ACC112 (cell line): ENCODE measurements around the gene FAM47B.

ENCODE experiments used
- H2AFZ ChIP-seq: fragments of 200-600 bp; sonication (generic); one replicate; pipeline ENCODE4 v1.6.0; 2017; ENCODE audit warnings: antibody characterized with exemption, low read length; ENCODE audit not compliant: unreplicated experiment
- H3K27ac ChIP-seq: fragments of 200-600 bp; sonication (generic); 2 replicates; pipeline ENCODE4 v1.5.1; 2014; ENCODE audit warnings: low read depth, mild to moderate bottlenecking, antibody characterized with exemption, low read length, moderate library complexity
- H3K27me3 ChIP-seq: fragments of 200-600 bp; sonication (generic); 2 replicates; pipeline ENCODE4 v1.6.1; 2014; ENCODE audit warnings: mild to moderate bottlenecking, antibody characterized with exemption, low read length, moderate library complexity, mixed read lengths; ENCODE audit not compliant: insufficient read depth
- H3K36me3 ChIP-seq: fragments of 200-600 bp; sonication (generic); 2 replicates; pipeline ENCODE4 v1.6.1; 2016; ENCODE audit warnings: mild to moderate bottlenecking, antibody characterized with exemption, low read length, moderate library complexity, mixed read lengths; ENCODE audit not compliant: insufficient read depth
- H3K4me1 ChIP-seq: fragments of 200-600 bp; sonication (generic); one replicate; pipeline ENCODE4 v1.6.1; 2016; ENCODE audit warnings: low read length, mixed read lengths; ENCODE audit not compliant: insufficient read depth, unreplicated experiment, control insufficient read depth
- H3K4me3 ChIP-seq: fragments of 200-600 bp; sonication (generic); 2 replicates; pipeline ENCODE4 v1.5.1; 2014; ENCODE audit warnings: mild to moderate bottlenecking, low read depth, low read length
- H3K79me2 ChIP-seq: fragments of 200-600 bp; sonication (generic); one replicate; pipeline ENCODE4 v1.6.0; 2016; ENCODE audit warnings: low read length; ENCODE audit not compliant: control insufficient read depth, unreplicated experiment, insufficient read depth

The FAM47B gene

DNA sequence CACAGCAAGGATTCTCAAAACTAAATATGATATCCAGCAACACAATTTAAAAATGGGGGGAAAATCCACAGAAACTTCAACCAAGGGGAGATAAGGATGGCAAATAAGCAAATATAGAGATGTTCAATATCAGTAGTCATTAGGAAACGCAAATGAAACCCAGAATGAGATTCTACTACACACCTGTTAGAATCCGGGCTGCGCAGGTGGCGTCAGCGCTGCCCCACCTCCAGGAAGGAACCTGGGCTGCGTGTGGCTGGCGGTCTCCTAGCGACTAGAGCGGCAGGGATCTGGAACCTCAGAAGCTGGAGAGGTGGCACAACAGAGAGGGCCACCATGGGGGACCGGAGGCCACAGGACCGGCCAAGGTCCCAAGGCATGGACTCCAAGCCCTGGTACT lies at the start of gene FAM47B:
TSS of gene FAM47B (plus strand) at position 301 of the 400 bp plus-strand sequence. CDS start at position 337, 36 bp downstream.
- no peaks in the 10 kb centered on the region for H3K27me3 ChIP-seq
- no peaks in the 10 kb centered on the region for H3K36me3 ChIP-seq
- no peak within 1 kb of the TSS for H2AFZ ChIP-seq
- no peaks in the 10 kb centered on the region for H3K79me2 ChIP-seq
- H3K27ac ChIP-seq, result no peak within 1 kb of the TSS
- no peaks in the 10 kb centered on the region for H3K4me1 ChIP-seq
- no peak within 1 kb of the TSS for H3K4me3 ChIP-seq

DNA sequence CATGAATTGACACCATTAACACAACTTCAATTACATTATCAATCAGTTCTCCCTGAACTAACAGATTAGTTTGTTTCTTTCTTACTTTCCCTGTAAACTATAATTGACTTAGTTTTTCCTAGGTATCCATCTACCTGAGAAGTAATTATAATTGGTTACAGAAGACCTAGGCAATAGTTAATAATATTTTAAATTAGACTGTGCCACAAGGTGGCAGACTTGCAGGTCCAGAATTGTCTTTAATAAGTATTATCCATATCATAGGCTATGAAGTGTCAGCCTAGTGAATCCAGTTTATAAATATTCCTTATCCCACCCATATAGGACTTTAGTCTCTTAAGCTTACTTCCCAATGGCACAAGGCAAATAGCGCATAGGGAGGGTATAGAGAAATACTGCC lies 48.9 kb upstream of the FAM47B start:
- Histone ChIP-seq H3K4me1 (no peaks in the 10 kb centered on the region), H3K36me3 (no peaks in the 10 kb centered on the region), H3K4me3 (no peak overlapping the region), H2AFZ (peak overlapping the region; percentile 60), H3K27me3 (no peaks in the 10 kb centered on the region), H3K27ac (no peak overlapping the region), H3K79me2 (no peaks in the 10 kb centered on the region)

DNA sequence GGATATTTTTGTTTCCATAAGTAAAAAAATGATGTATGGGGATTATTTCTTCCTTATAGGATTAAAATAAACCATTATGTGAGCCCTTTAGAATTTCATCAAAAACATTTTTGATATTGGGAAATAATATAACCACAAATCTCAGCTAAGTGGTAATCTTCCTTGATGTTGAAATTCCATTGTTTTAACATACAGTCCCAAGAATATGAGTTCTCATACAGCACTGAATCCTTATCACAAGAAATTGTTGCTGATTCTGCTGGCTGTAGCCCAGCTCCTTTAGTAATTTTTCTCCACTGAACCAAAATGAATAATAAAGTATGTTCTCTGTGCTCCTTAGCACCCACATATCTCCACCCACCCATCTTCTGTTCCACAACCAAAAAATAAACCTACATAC lies 41.9 kb upstream of the FAM47B start:
- H3K4me1 ChIP-seq, result peaks cover 29% of the 10 kb centered on the region
- peak overlapping the region; percentile 43; the same call in 1 of the 2 replicates for H3K27ac ChIP-seq
- no peaks in the 10 kb centered on the region for H3K79me2 ChIP-seq
- no peaks in the 10 kb centered on the region for H3K27me3 ChIP-seq
- H3K36me3 ChIP-seq, result no peaks in the 10 kb centered on the region
- no peak overlapping the region for H3K4me3 ChIP-seq
- H2AFZ ChIP-seq, result no peak overlapping the region

DNA sequence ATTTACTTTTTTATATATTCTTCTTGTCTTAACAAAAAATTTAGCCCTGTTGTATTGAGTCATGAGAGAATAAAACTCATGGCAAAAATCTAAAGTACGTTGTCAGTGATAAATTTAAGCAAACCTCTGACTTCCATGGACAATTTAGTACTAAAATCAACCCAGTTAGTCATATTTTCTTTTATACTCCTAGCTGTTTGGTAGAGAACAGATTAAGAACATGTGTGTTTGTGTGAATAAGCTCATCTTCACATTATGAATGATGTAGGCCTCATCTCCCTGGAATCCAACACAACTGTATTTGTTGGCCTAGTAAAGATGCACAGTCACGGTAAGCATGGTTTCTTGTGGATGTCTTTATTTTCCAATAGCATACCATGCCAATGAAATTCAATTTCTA lies 40.8 kb upstream of the FAM47B start:
- Histone ChIP-seq H3K79me2 (no peaks in the 10 kb centered on the region), H3K27me3 (no peaks in the 10 kb centered on the region), H2AFZ (no peak overlapping the region), H3K27ac (peak overlapping the region; percentile 19; the same call in 1 of the 2 replicates), H3K4me1 (peaks cover 29% of the 10 kb centered on the region), H3K4me3 (no peak overlapping the region), H3K36me3 (no peaks in the 10 kb centered on the region)

DNA sequence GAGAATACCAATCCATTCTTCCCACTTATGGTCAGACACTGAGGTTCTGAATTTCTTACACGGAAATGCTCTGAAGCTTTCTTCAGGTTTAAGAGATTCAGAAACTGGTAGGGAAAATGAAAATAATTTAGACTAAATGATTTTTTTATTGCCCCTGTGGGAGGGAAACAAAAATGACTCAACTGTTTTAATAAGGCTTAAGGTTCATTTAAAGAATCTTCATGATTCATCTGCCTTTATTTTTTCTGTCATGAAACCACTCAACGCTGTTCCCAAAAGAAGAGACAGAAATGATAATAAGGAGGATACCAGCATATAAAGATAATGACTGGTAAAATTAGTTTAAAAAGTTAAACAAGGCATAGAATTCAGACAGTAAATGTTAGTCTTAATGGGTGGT lies 39.3 kb upstream of the FAM47B start:
- Histone ChIP-seq H3K4me3 (no peak overlapping the region), H3K4me1 (peaks cover 29% of the 10 kb centered on the region), H3K27me3 (no peaks in the 10 kb centered on the region), H3K27ac (no peak overlapping the region), H3K36me3 (no peaks in the 10 kb centered on the region), H2AFZ (no peak overlapping the region), H3K79me2 (no peaks in the 10 kb centered on the region)

DNA sequence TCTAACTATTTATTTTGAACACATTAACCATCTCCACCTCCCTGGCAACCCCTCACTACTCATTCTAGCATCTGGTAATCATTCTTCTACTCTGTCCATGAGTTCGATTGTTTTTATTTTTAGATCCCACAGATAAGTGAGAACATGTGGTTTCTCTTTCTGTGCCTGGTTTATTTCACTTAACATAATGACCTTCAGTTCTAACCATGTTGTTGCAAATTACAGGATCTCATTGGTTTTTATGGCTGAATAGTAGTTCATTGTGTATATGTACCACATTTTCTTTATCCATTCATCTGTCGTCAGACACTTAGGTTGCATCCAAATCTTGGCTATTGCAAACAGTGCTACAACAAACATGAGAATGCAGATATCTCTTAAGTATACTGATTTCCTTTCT lies 33.4 kb upstream of the FAM47B start:
- Histone ChIP-seq H3K27ac (no peak overlapping the region), H3K79me2 (no peaks in the 10 kb centered on the region), H3K4me1 (peaks cover under 1% of the 10 kb centered on the region), H2AFZ (no peak overlapping the region), H3K4me3 (no peak overlapping the region), H3K36me3 (no peaks in the 10 kb centered on the region), H3K27me3 (no peaks in the 10 kb centered on the region)

DNA sequence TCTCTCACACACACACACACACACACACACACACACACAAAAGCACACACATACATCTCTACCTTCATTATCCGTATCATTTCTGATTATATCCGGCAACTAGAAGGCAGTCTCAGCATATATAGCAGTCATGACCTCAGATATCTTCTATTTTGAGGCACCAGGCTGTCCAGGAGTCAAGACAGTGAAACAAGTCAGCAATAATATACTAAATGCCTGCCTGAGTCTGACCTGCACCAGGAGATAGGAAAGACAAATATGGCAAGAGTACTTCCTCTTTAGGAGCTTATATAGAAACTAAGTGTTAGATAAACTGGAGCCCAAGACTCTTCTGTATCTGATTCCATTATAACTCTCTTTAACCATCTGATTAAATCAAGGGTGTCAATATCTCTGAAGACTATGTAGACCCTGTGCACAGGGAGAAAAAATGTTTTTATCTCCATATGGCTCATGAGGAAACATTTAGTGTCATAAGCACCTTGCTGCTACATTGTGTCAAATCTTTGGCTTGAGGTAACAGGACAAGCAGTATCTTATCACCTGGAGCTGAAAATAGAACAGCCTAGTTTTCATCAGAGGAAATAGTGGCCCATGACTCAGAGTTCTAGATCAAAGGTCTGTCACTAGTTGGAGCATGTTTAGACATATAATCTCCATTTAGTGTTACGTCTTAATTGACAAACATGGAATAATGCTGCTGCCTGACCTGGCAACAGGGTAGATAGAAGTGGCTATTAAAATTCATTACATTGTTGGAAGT lies 27.0 kb upstream of the FAM47B start:
- Histone ChIP-seq H3K27me3 (no peaks in the 10 kb centered on the region), H3K79me2 (no peaks in the 10 kb centered on the region), H3K27ac (no peak overlapping the region)

DNA sequence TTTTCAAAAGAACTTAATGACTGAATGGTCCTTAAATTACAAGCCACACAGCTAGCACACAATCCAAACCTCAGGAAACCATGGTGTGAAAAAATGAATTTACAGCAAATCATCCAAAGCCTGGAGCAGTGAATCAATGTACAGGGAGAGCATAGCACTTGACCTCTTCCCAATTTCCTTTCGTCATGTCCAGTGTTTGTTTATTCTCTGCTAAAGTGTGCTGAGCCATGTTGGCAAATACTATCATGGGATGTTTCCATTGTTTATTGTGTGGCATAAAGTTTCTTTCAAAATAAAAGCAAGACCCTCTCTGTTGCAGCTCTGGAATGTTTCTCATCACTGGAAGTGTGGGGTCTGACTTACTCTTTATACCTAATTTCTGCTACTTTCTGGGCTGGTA lies 25.4 kb upstream of the FAM47B start:
- Histone ChIP-seq H2AFZ (no peak overlapping the region), H3K27ac (no peak overlapping the region), H3K36me3 (no peaks in the 10 kb centered on the region), H3K4me1 (peaks cover 14% of the 10 kb centered on the region), H3K4me3 (peak overlapping the region; percentile 20; the same call in 1 of the 2 replicates), H3K79me2 (no peaks in the 10 kb centered on the region), H3K27me3 (no peaks in the 10 kb centered on the region)

More for the DNA sequence above, 27.0 kb upstream of the FAM47B start:
- Histone ChIP-seq H3K4me1 (peaks cover 14% of the 10 kb centered on the region), H2AFZ (no peak overlapping the region), H3K4me3 (no peak overlapping the region), H3K36me3 (no peaks in the 10 kb centered on the region)

DNA sequence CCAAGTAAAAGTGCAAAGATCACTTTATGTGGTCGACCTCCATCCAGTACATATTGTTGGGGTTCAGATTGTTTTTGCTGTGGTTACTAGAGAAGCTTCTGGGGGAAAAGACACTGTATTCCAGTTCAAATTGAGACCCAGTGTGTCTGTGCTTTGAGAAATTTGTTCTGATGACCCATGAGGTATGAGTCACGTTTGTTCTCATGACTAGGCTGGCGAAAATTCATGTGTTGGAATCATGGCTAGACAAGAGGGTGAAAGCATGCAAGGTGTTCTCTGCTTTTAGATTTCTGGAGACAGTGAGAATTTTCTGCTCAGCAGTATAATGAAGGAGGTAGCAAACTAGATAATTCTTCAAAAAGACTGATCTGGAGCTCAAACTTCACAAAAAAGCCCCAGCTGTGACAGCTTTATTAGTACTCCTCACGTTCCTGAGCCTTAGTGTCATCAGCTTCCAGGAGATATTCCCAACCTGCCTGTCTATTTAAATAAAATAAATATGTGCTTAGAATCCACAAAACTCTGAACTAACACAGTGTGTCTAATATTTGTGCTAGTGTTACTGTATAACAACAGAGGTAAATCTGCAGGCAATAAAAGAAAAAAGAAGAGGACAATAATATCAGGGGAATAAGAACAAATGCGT lies 24.4 kb upstream of the FAM47B start:
- no peaks in the 10 kb centered on the region for H3K79me2 ChIP-seq
- no peaks in the 10 kb centered on the region for H3K27me3 ChIP-seq
- no peaks in the 10 kb centered on the region for H3K36me3 ChIP-seq
- H2AFZ ChIP-seq, result no peak overlapping the region
- H3K27ac ChIP-seq, result peak overlapping the region; percentile 62
- peak overlapping the region; percentile 34; the same call in 1 of the 2 replicates for H3K4me3 ChIP-seq
- H3K4me1 ChIP-seq, result peaks cover 14% of the 10 kb centered on the region

DNA sequence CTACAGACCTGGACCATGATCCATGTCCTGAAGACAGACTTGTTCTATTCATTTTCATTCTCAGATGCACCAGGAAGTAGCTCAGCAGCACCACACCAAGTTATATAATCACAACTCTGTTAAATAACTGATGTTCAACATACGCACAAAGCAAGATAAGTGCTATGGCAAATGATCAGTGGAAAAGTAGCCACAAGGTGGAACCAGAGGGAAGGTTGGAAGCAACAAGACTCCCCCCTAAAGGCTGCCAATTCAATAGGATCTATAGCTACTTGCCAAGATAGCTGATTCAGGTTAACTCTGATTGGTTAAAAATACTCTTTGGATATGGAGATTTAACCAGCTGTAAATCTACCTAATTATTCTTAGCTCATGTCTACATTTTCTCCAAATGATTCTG lies 23.7 kb upstream of the FAM47B start:
- Histone ChIP-seq H3K27ac (peak overlapping the region; percentile 62; the same call in 1 of the 2 replicates), H3K79me2 (no peaks in the 10 kb centered on the region), H3K27me3 (no peaks in the 10 kb centered on the region), H3K4me1 (peaks cover 14% of the 10 kb centered on the region), H3K36me3 (no peaks in the 10 kb centered on the region), H3K4me3 (no peak overlapping the region), H2AFZ (no peak overlapping the region)

DNA sequence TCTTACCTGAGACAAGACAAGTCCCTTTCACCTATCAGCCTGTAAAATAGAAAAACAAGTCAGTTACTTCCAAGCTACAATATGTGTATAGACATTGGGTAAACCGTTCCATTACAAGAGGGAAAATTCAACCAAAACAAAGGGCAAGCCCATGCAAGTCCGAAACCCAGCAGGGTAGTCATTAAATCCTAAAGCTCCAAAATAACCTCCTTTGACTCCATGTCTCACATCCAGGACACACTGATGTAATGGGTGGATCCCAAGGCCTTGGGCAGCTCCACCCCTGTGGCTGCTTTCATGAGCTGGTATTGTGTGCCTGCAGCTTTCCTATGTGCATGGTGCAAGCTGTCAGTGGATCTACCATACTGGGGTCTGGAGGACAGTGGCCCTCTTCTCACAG lies 14.7 kb upstream of the FAM47B start:
- H3K27me3 ChIP-seq, result no peaks in the 10 kb centered on the region

More for the DNA sequence above, 14.7 kb upstream of the FAM47B start:
- no peaks in the 10 kb centered on the region for H3K36me3 ChIP-seq
- H3K4me3 ChIP-seq, result no peak overlapping the region
- no peaks in the 10 kb centered on the region for H3K79me2 ChIP-seq
- H2AFZ ChIP-seq, result no peak overlapping the region
- H3K27ac ChIP-seq, result no peak overlapping the region
- H3K4me1 ChIP-seq, result no peaks in the 10 kb centered on the region
